H1 (cell line): ENCODE measurements around the gene DDHD1. TPM values are rescaled to one million over a fixed set of nuclear protein-coding genes. Genes with fewer than 3 reads are reported as not detected.

Source experiments
- CTCF ChIA-PET: fragments of 300-600 bp; sonication (Branson Sonifier 250); formaldehyde crosslinking; loops from one replicate; lab custom pipeline; 2021; ENCODE audit not compliant: partially characterized antibody; lab: Charles Lee
- POLR2A ChIA-PET: fragments of 300-600 bp; sonication (Branson Sonifier 250); formaldehyde crosslinking; loops from one replicate; lab custom pipeline; 2021; ENCODE audit warnings: inconsistent platforms; ENCODE audit not compliant: partially characterized antibody; lab: Charles Lee
- DNase-seq, 2 experiments: peaks; one replicate each; pipeline versions ENCODE4 v3.0.0 to v3.0.0-alpha.2; 2010 to 2022; ENCODE audit warnings: low spot score in 2 of 2, low read depth in 1 of 2, mixed read lengths in 1 of 2
- FAIRE-seq: peaks from 2 replicates; lab custom pipeline; 2011; peaks lifted over from hg19 to GRCh38; lab: Jason Lieb, UNC
- H2AFZ ChIP-seq: 2 replicates; pipeline ENCODE4 v1.8.1; 2012; ENCODE audit warnings: low read length, inconsistent platforms
- H2AK5ac ChIP-seq: 2 replicates; pipeline ENCODE4 v1.6.1; 2013; ENCODE audit warnings: low read depth, low read length
- H2BK120ac ChIP-seq: replicated peaks from 2 replicates; pipeline ENCODE3; 2013; ENCODE audit warnings: low read depth, low read length, inconsistent platforms
- H2BK12ac ChIP-seq: 2 replicates; pipeline ENCODE4 v1.6.1; 2013; ENCODE audit warnings: low read depth, low read length
- H2BK15ac ChIP-seq: 2 replicates; pipeline ENCODE4 v1.6.1; 2013; ENCODE audit warnings: low read length
- H2BK20ac ChIP-seq: 2 replicates; pipeline ENCODE4 v1.6.1; 2013; ENCODE audit warnings: low read length
- H2BK5ac ChIP-seq: 2 replicates; pipeline ENCODE4 v1.6.1; 2013; ENCODE audit warnings: low read depth, low read length
- H3K14ac ChIP-seq: 2 replicates; pipeline ENCODE4 v1.6.1; 2013; ENCODE audit warnings: inconsistent platforms; ENCODE audit not compliant: insufficient read length
- H3K18ac ChIP-seq: 2 replicates; pipeline ENCODE4 v1.6.1; 2013; ENCODE audit warnings: low read length; ENCODE audit errors: extremely low read depth
- H3K23ac ChIP-seq: 2 replicates; pipeline ENCODE4 v1.6.1; 2013; ENCODE audit warnings: inconsistent platforms; ENCODE audit not compliant: insufficient read length
- H3K23me2 ChIP-seq: 2 replicates; pipeline ENCODE4 v1.6.1; 2013; ENCODE audit warnings: low read depth, low read length
- H3K27ac ChIP-seq: 2 replicates; pipeline ENCODE4 v1.6.1; 2011; ENCODE audit warnings: low read depth, low read length, inconsistent platforms
- H3K27me3 ChIP-seq, 4 experiments: replicated peaks in 1 of 4; 1 replicate in 1 of 4; 2 replicates in 3 of 4; pipeline versions ENCODE4 v1.6.1 to v1.8.1; 2011 to 2013; ENCODE audit warnings: low read length in 3 of 4, mild to moderate bottlenecking in 3 of 4, inconsistent platforms in 2 of 4, mixed read lengths in 2 of 4, moderate library complexity in 1 of 4; ENCODE audit not compliant: control insufficient read depth in 3 of 4, insufficient read depth in 3 of 4; ENCODE audit errors: extremely low read depth in 1 of 4
- H3K36me3 ChIP-seq, 4 experiments: 2 replicates each; pipeline versions ENCODE4 v1.6.1 to v1.8.1; 2011 to 2013; ENCODE audit warnings: mild to moderate bottlenecking in 4 of 4, low read length in 3 of 4, moderate library complexity in 2 of 4, control low read depth in 1 of 4, inconsistent platforms in 1 of 4; ENCODE audit not compliant: insufficient read depth in 4 of 4, control insufficient read depth in 2 of 4
- H3K4ac ChIP-seq: replicated peaks from 2 replicates; pipeline ENCODE3; 2013; ENCODE audit warnings: low read length, low read depth, mixed read lengths, inconsistent platforms; ENCODE audit not compliant: insufficient read length
- H3K4me1 ChIP-seq, 4 experiments: replicated peaks in 1 of 4; 1 replicate in 1 of 4; 2 replicates in 3 of 4; pipeline versions ENCODE4 v1.6.1 to v1.8.1; 2011 to 2013; ENCODE audit warnings: low read length in 3 of 4, inconsistent platforms in 2 of 4, mixed read lengths in 1 of 4; ENCODE audit not compliant: insufficient read depth in 4 of 4, control insufficient read depth in 3 of 4
- H3K4me2 ChIP-seq, 2 experiments: 2 replicates each; pipeline versions ENCODE4 v1.6.1 to v1.8.1; 2011 to 2013; ENCODE audit warnings: low read depth in 2 of 2, low read length in 2 of 2, control low read depth in 1 of 2, inconsistent platforms in 1 of 2, mild to moderate bottlenecking in 1 of 2; ENCODE audit not compliant: insufficient read depth in 1 of 2
- H3K4me3 ChIP-seq, 4 experiments: fragments of 200-600, 300-600 bp in 1 of 4; sonication (generic), shearing (Covaris generic), sonication (Bioruptor Twin) in 1 of 4; 2 replicates each; pipeline versions ENCODE4 v1.5.1 to v1.8.1; 2011 to 2016; ENCODE audit warnings: low read length in 4 of 4, low read depth in 3 of 4, control low read depth in 2 of 4, inconsistent platforms in 2 of 4, mild to moderate bottlenecking in 2 of 4, mixed read lengths in 1 of 4, moderate library complexity in 1 of 4; ENCODE audit not compliant: insufficient read depth in 2 of 4; ENCODE audit errors: extremely low read depth in 1 of 4
- H3K56ac ChIP-seq: replicated peaks from 2 replicates; pipeline ENCODE3; 2013; ENCODE audit warnings: low read depth, mild to moderate bottlenecking, mixed read lengths, low read length, inconsistent platforms; ENCODE audit not compliant: insufficient read length
- H3K79me1 ChIP-seq: 2 replicates; pipeline ENCODE4 v1.6.1; 2013; ENCODE audit warnings: low read depth, low read length, control low read depth
- H3K79me2 ChIP-seq, 2 experiments: 2 replicates each; pipeline versions ENCODE4 v1.6.1 to v1.8.1; 2012 to 2013; ENCODE audit warnings: low read length in 2 of 2, mild to moderate bottlenecking in 2 of 2, inconsistent platforms in 1 of 2; ENCODE audit not compliant: insufficient read depth in 2 of 2, control insufficient read depth in 1 of 2
- H3K9ac ChIP-seq, 4 experiments: replicated peaks in 1 of 4; 1 replicate in 1 of 4; 2 replicates in 3 of 4; pipeline versions ENCODE4 v1.6.1 to v1.8.1; 2011 to 2013; ENCODE audit warnings: low read depth in 3 of 4, low read length in 3 of 4, control low read depth in 2 of 4, mild to moderate bottlenecking in 2 of 4, moderate library complexity in 2 of 4, inconsistent platforms in 1 of 4; ENCODE audit errors: extremely low read depth in 1 of 4
- H3K9me3 ChIP-seq, 2 experiments: 2 replicates each; pipeline versions ENCODE4 v1.6.1 to v1.8.1; 2012 to 2013; ENCODE audit warnings: mild to moderate bottlenecking in 2 of 2, moderate library complexity in 2 of 2, control low read depth in 1 of 2, inconsistent platforms in 1 of 2, low read depth in 1 of 2, low read length in 1 of 2, mixed read lengths in 1 of 2; ENCODE audit not compliant: insufficient read depth in 2 of 2
- H4K20me1 ChIP-seq, 2 experiments: replicated peaks in 1 of 2; 2 replicates each; pipeline versions ENCODE3 to v1.8.1; 2011 to 2013; ENCODE audit warnings: inconsistent platforms in 2 of 2, low read length in 2 of 2, mild to moderate bottlenecking in 1 of 2; ENCODE audit not compliant: insufficient read depth in 2 of 2, control insufficient read depth in 1 of 2
- H4K5ac ChIP-seq: 2 replicates; pipeline ENCODE4 v1.6.1; 2013; ENCODE audit warnings: low read length, low read depth, mixed read lengths, inconsistent platforms; ENCODE audit not compliant: insufficient read length
- H4K8ac ChIP-seq: 2 replicates; pipeline ENCODE4 v1.8.0; 2013; ENCODE audit warnings: mild to moderate bottlenecking, moderate library complexity, low read length, inconsistent platforms; ENCODE audit not compliant: insufficient read depth; ENCODE audit errors: extremely low read depth
- H4K91ac ChIP-seq: replicated peaks from 2 replicates; pipeline ENCODE3; 2013; ENCODE audit warnings: low read length, mixed read lengths, inconsistent platforms; ENCODE audit not compliant: insufficient read length
- BRCA1 ChIP-seq: IDR thresholded peaks from 2 replicates; pipeline ENCODE4 v1.6.1; 2012; ENCODE audit warnings: low read depth, low read length, improper control_type of control experiment
- CBX8 ChIP-seq: fragments of 300-800, 300-1000 bp; sonication (generic); IDR thresholded peaks from 2 replicates; pipeline ENCODE4 v1.7.1; 2016; ENCODE audit warnings: low read depth, low read length, borderline replicate concordance
- CEBPB ChIP-seq: IDR thresholded peaks from 2 replicates; pipeline ENCODE4 v1.6.1; 2012; ENCODE audit warnings: low read depth, low read length
- CHD2 ChIP-seq: IDR thresholded peaks from 2 replicates; pipeline ENCODE4 v1.6.1; 2012; ENCODE audit warnings: low read length, improper control_type of control experiment
- CREB1 ChIP-seq: IDR thresholded peaks from 2 replicates; pipeline ENCODE4 v1.6.1; 2012; ENCODE audit warnings: inconsistent platforms
- EGR1 ChIP-seq: IDR thresholded peaks from 2 replicates; pipeline ENCODE4 v1.6.1; 2011; ENCODE audit warnings: low read depth, low read length, borderline replicate concordance
- EZH2 ChIP-seq: fragments of 200-600 bp; sonication (generic); IDR thresholded peaks from 2 replicates; pipeline ENCODE4 v1.7.1; 2012; ENCODE audit warnings: low read depth, mild to moderate bottlenecking, moderate library complexity, low read length, inconsistent platforms; ENCODE audit not compliant: severe bottlenecking
- HDAC6 ChIP-seq: IDR thresholded peaks from one replicate; pipeline ENCODE4 v1.7.1; 2012; ENCODE audit warnings: low read depth, mild to moderate bottlenecking, inconsistent platforms, low read length, moderate library complexity
- SP1 ChIP-seq: IDR thresholded peaks from 2 replicates; pipeline ENCODE4 v1.6.1; 2011; ENCODE audit warnings: low read depth, low read length
- TEAD4 ChIP-seq: IDR thresholded peaks from 2 replicates; pipeline ENCODE4 v1.6.1; 2012; ENCODE audit warnings: low read depth, low read length, inconsistent platforms, mixed read lengths
- YY1 ChIP-seq: IDR thresholded peaks from 2 replicates; pipeline ENCODE4 v1.6.1; 2011; ENCODE audit warnings: low read depth, mild to moderate bottlenecking, low read length
- whole genome bisulfite sequencing, 2 experiments: shearing (Covaris generic) in 1 of 2; methylation state at CpG; one replicate each; pipeline versions ENCODE4 v1.1.6 to v1.1.7; 2013 to 2015; ENCODE audit warnings: low lambda C conversion rate in 2 of 2, mixed read lengths in 2 of 2, inconsistent platforms in 1 of 2, low coverage in 1 of 2, missing lambda C conversion rate in 1 of 2; ENCODE audit not compliant: insufficient replicate concordance in 2 of 2, insufficient coverage in 1 of 2, insufficient read length in 1 of 2; ENCODE audit errors: extremely low coverage in 1 of 2, missing lambda C conversion rate in 1 of 2; 5-methylcytosine and 5-hydroxymethylcytosine counted together
- polyA plus RNA-seq, 7 experiments: library from polyadenylated mRNA; depleted of rRNA in 3 of 7; stranded (reverse) in 5 of 7; unstranded in 2 of 7; fragments of >200 nt in 5 of 7; fragments of 200-250 nt in 2 of 7; gene quantifications; 1 replicate in 5 of 7; 2 replicates in 1 of 7; 4 replicates in 1 of 7; pipeline versions ENCODE4 v1.2.1 to v1.2.3, GENCODE V29; 2011 to 2013; ENCODE audit warnings: missing spikeins in 2 of 7, mixed read lengths in 2 of 7
- total RNA-seq: library from RNA; stranded (reverse); fragmentation: NEBNext Ultra II Directional; extraction: Animal tissue kit (Norgen Biotek cat#: 25700); gene quantifications from 2 replicates; pipeline ENCODE4 v1.2.1, GENCODE V29; 2021
- TF ChIP-seq, protein P1 (sequence below): IDR thresholded peaks from 2 replicates; pipeline ENCODE4 v1.6.1; 2011; ENCODE audit warnings: low read depth, mild to moderate bottlenecking, low read length; ENCODE audit not compliant: insufficient read depth

The DDHD1 gene
- total and polyA plus RNA-seq, 2 of the 8 experiments (the other 6 are each of a cell fraction or from before 2014, with no cell fraction given): 3.6 to 16.0 TPM

DNA sequence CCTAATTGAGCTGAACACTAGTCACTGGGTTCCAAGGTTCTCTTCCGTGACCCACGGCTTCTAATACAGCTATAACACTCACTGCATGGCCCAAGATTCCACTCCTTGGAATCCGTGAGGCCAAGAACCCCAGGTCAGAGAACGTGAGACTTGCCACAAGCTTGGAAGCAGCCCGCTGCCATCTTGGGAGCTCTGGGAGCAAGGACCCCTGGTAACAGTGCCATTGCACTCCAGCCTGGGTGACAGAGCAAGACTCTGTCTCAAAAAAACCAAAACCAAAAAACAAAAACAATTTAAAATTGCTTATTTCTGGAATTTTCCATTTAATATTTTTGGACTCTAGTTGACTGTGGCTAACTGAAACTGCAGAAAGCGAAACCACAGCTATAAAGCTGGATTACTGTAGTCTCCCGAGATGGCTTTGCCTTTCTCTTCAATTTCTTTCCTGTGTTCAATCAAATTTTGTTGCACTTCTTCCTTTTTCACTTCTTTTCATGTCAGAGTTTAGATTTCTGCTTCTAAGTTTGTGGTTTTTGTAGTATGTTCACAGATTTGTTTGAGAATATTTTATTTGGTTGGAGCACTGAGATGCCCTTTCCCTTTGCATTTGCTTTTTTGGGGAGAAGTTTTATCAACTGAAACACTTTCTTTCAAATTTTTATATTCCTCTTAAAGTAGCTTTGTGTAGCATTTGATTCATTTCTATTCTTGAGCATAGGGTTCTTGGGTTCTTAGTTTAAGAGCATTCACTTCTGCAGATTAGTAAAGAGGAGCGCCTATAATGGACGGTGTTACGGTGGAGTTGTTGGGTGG, 44.6 kb downstream of the DDHD1 start:
- Histone ChIP-seq H4K8ac (no peak overlapping the region), H3K27ac (no peak overlapping the region), H2AK5ac (no peak overlapping the region), H4K91ac (no peak overlapping the region), H3K4me1 (no peaks in the 10 kb centered on the region), H2BK20ac (no peak overlapping the region), H3K14ac (no peak overlapping the region), H3K23ac (no peak overlapping the region), H2AFZ (no peak overlapping the region), H3K79me1 (no peaks in the 10 kb centered on the region; the same call in 1 of the 2 replicates), H3K4ac (no peak overlapping the region), H4K5ac (no peak overlapping the region), H2BK5ac (no peak overlapping the region), H3K23me2 (no peaks in the 10 kb centered on the region; the same call in 1 of the 2 replicates), H4K20me1 (no peaks in the 10 kb centered on the region), H3K4me2 (no peak overlapping the region), H3K27me3 (no peaks in the 10 kb centered on the region), H2BK12ac (no peak overlapping the region), H3K4me3 (no peak overlapping the region), H2BK120ac (no peak overlapping the region), H3K79me2 (no peaks in the 10 kb centered on the region), H3K9ac (no peak overlapping the region), H3K36me3 (no peaks in the 10 kb centered on the region), H3K18ac (no peak overlapping the region), H3K9me3 (no peaks in the 10 kb centered on the region; a peak in 1 of 4 replicates), H2BK15ac (no peak overlapping the region), H3K56ac (no peak overlapping the region)
- FAIRE-seq: no peak
- no peak for DNase-seq
- 91% methylated on average over 10 of the region's 10 CpGs; no CpG with 5 or more reads in 1 of the 2 experiments for WGBS, 2 experiments
- CTCF ChIA-PET: interaction anchor here (0.6 to 2.4 kb wide), 5 partner anchors 9 to 285 kb away, joined by 3 to 9 read pairs (median 4); no protein-coding TSS in a partner anchor
- POLR2A ChIA-PET: interaction anchor here (0.5 kb wide), 1 partner anchor 46 kb away, joined by 3 read pairs; no protein-coding TSS in a partner anchor
- TF ChIP-seq SP1: no peak
- no peak for TF ChIP-seq CREB1
- no peak for TF ChIP-seq CHD2
- TF ChIP-seq, protein P1, sequence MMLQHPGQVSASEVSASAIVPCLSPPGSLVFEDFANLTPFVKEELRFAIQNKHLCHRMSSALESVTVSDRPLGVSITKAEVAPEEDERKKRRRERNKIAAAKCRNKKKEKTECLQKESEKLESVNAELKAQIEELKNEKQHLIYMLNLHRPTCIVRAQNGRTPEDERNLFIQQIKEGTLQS: no peak
- TF ChIP-seq EGR1: no peak
- TF ChIP-seq EZH2: no peak
- no peak for TF ChIP-seq CBX8
- no peak for TF ChIP-seq TEAD4
- no peak for TF ChIP-seq BRCA1
- TF ChIP-seq CEBPB: no peak
- no peak for TF ChIP-seq YY1
- no peak for TF ChIP-seq HDAC6
